HG03469 (cell line): Measurements from ENCODE around the gene PPP2R2D.
A peak's percentile ranks its signal among the peaks of the same experiment; 100 is the strongest.

Source experiments
- ATAC-seq: cut with Tn5 transposase; IDR thresholded peaks from one replicate; pipeline ENCODE4 v1.9.1; 2021; ENCODE audit warnings: mild to moderate bottlenecking, moderate library complexity, moderate number of reproducible peaks; ENCODE audit not compliant: unreplicated experiment

PPP2R2D gene

GRCh38 chr10:131900350-131901152 is at the start of gene PPP2R2D:
Gene PPP2R2D (plus strand): TSS chr10:131901008. CDS start chr10:131901149, 141 bp downstream.
- peak; percentile 87 for ATAC-seq

- ATAC-seq: no peak
Observed at GRCh38 chr10:131851346-131851745, 49.5 kb upstream of the PPP2R2D start.

- no peak for ATAC-seq
Observed at GRCh38 chr10:131852176-131852822, 48.5 kb upstream of the PPP2R2D start.

- ATAC-seq: no peak
Observed at GRCh38 chr10:131852823-131853609, 47.8 kb upstream of the PPP2R2D start.

GRCh38 chr10:131853610-131853964 is 47.2 kb upstream of the PPP2R2D start:
- ATAC-seq: no peak

- ATAC-seq: no peak
Observed at GRCh38 chr10:131854579-131855335, 46.1 kb upstream of the PPP2R2D start.

GRCh38 chr10:131855461-131856401 is 45.1 kb upstream of the PPP2R2D start:
- ATAC-seq: no peak

- ATAC-seq: no peak
Observed at GRCh38 chr10:131856441-131857094, 44.2 kb upstream of the PPP2R2D start.

GRCh38 chr10:131857156-131858117 is 43.4 kb upstream of the PPP2R2D start:
- no peak for ATAC-seq

GRCh38 chr10:131858118-131858515 is 42.7 kb upstream of the PPP2R2D start:
- ATAC-seq: no peak

- ATAC-seq: no peak
Observed at GRCh38 chr10:131858583-131859340, 42.0 kb upstream of the PPP2R2D start.

GRCh38 chr10:131859341-131860020 is 41.3 kb upstream of the PPP2R2D start:
- ATAC-seq: no peak

- no peak for ATAC-seq
Observed at GRCh38 chr10:131860311-131860710, 40.5 kb upstream of the PPP2R2D start.

GRCh38 chr10:131860806-131861440 is 39.9 kb upstream of the PPP2R2D start:
- no peak for ATAC-seq

GRCh38 chr10:131862548-131862947 is 38.3 kb upstream of the PPP2R2D start:
- ATAC-seq: no peak

- no peak for ATAC-seq
Observed at GRCh38 chr10:131865223-131865917, 35.4 kb upstream of the PPP2R2D start.
